Stimulated activated naive B cell treated with anti-CD40 and anti-IgM and Interleukin-4, amounts not matched to agents 10 μg/mL and 1 μg/mL and 100 μg/mL, for 72 hours (primary cell): ENCODE data around the gene JARID2.

Experiments used
- ATAC-seq, 2 donors: fragments of 150-1000 bp; cut with Tn5 transposase; replicated peaks; 2 replicates each; pipeline ENCODE4 v1.10.0; 2021; ENCODE audit warnings: moderate library complexity in 1 of 2
- DNase-seq: peaks from one replicate; pipeline ENCODE4 v3.0.0; 2021
- H3K27ac Mint-ChIP-seq: one replicate; pipeline ENCODE4 v1.8.0; 2022; ENCODE audit warnings: mild to moderate bottlenecking, mixed read lengths
- H3K27me3 Mint-ChIP-seq, 2 donors: one replicate each; pipeline ENCODE4 v1.8.0; 2022; ENCODE audit warnings: mixed read lengths in 2 of 2
- H3K36me3 Mint-ChIP-seq, 2 donors: one replicate each; pipeline ENCODE4 v1.8.0; 2022; ENCODE audit warnings: mixed read lengths in 2 of 2, mild to moderate bottlenecking in 1 of 2
- H3K4me1 Mint-ChIP-seq, 2 donors: one replicate each; pipeline ENCODE4 v1.8.0; 2022; ENCODE audit warnings: mixed read lengths in 2 of 2, mild to moderate bottlenecking in 1 of 2
- H3K4me3 Mint-ChIP-seq, 2 donors: one replicate each; pipeline ENCODE4 v1.8.0; 2022; ENCODE audit warnings: mild to moderate bottlenecking in 2 of 2, mixed read lengths in 2 of 2, moderate library complexity in 1 of 2
- H3K9me3 Mint-ChIP-seq, 2 donors: one replicate each; pipeline ENCODE4 v1.8.0; 2022; ENCODE audit warnings: mixed read lengths in 2 of 2, mild to moderate bottlenecking in 1 of 2

Gene JARID2

DNA sequence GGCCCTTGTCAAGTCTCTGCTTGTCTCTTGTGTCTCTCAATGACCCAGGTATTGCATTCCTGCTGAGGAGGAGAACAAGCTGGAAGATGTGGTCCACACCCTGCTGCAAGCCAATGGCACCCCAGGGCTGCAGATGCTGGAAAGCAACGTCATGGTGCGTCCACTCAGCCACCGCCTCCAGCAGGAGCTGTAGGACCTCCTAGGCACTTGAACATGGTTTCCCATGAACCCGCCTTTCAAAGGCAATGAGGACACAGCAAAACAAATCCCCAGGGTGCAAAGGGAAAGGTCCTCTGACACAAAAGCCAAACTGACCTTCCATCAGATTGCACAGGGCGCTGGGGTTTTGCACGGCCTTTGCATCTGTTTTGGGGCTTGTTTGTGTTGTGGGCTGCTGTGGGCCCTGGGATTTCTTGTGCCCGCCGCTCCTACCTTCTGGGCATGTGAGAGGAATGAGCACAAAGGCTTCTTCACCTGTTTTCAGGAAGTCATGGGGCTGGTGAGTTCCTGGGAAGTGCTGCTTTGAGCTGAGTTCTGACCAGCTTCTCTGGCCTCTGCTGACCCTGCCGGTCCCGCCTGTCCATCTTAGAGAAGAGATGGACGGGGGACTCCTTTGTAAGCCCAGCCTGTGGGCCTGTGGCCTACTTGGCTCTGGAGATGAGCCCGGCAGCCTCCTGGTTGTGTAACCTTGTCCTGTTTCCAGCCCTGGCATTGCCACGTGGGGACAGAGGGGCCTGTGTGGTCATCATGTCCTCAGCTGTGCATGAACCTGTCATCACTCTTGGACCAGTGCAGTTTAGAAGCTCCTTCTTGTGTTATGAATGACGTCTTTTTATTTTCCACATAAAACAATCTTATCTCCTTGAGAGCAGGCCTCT, 265.6 kb downstream of the JARID2 start:
- Mint-ChIP-seq H3K4me3 (no peak overlapping the region), H3K27ac (peak overlapping the region; percentile 75), H3K9me3 (no peaks in the 10 kb centered on the region), H3K27me3 (no peaks in the 10 kb centered on the region), H3K36me3 (peaks cover 57 to 80% of the 10 kb centered on the region in 2 donors), H3K4me1 (peaks cover 2 to 13% of the 10 kb centered on the region in 2 donors)
- DNase-seq (no peak), ATAC-seq (no peak)

GRCh38 chr6:15512126-15512525, 266.3 kb downstream of the JARID2 start:
- ATAC-seq (no peak), DNase-seq (no peak)
- Mint-ChIP-seq H3K9me3 (no peaks in the 10 kb centered on the region), H3K4me1 (peaks cover 2 to 13% of the 10 kb centered on the region in 2 donors), H3K27ac (peak overlapping the region; percentile 59), H3K4me3 (no peak overlapping the region), H3K36me3 (peaks cover 58 to 79% of the 10 kb centered on the region in 2 donors), H3K27me3 (no peaks in the 10 kb centered on the region)

- Mint-ChIP-seq H3K4me1 (peaks cover 2 to 13% of the 10 kb centered on the region in 2 donors), H3K27me3 (no peaks in the 10 kb centered on the region), H3K36me3 (peaks cover 61 to 79% of the 10 kb centered on the region in 2 donors), H3K4me3 (no peak overlapping the region), H3K27ac (peak overlapping the region; percentile 88), H3K9me3 (no peaks in the 10 kb centered on the region)
- no peak for ATAC-seq
- no peak for DNase-seq
These were observed 266.9 kb downstream of the JARID2 start for GRCh38 chr6:15512721-15513120.

- peaks cover 2 to 13% of the 10 kb centered on the region in 2 donors for H3K4me1 Mint-ChIP-seq
- H3K4me3 Mint-ChIP-seq: peak overlapping the region in 1 of 2 donors; percentile 13
- no peaks in the 10 kb centered on the region for H3K9me3 Mint-ChIP-seq
- H3K36me3 Mint-ChIP-seq: peaks cover 66 to 82% of the 10 kb centered on the region in 2 donors
- peak overlapping the region; percentile 88 for H3K27ac Mint-ChIP-seq
- ATAC-seq (no peak), DNase-seq (no peak)
- H3K27me3 Mint-ChIP-seq: no peaks in the 10 kb centered on the region
These were observed 267.4 kb downstream of the JARID2 start for GRCh38 chr6:15513131-15513771.

- ATAC-seq (peak in 1 of 2 donors; percentile 5), DNase-seq (no peak)
- Mint-ChIP-seq H3K9me3 (no peaks in the 10 kb centered on the region), H3K4me1 (peaks cover 2 to 13% of the 10 kb centered on the region in 2 donors), H3K27me3 (no peaks in the 10 kb centered on the region), H3K36me3 (peaks cover 62 to 80% of the 10 kb centered on the region in 2 donors), H3K27ac (peak overlapping the region; percentile 88), H3K4me3 (no peak overlapping the region)
These were observed 268.2 kb downstream of the JARID2 start for GRCh38 chr6:15513801-15514711.

- Mint-ChIP-seq H3K27ac (peak overlapping the region; percentile 72), H3K4me3 (no peak overlapping the region), H3K4me1 (peaks cover 2 to 13% of the 10 kb centered on the region in 2 donors), H3K9me3 (no peaks in the 10 kb centered on the region), H3K36me3 (peaks cover 64 to 83% of the 10 kb centered on the region in 2 donors), H3K27me3 (no peaks in the 10 kb centered on the region)
- DNase-seq: no peak
- no peak for ATAC-seq
These were observed 269.4 kb downstream of the JARID2 start for GRCh38 chr6:15515226-15515625.

DNA sequence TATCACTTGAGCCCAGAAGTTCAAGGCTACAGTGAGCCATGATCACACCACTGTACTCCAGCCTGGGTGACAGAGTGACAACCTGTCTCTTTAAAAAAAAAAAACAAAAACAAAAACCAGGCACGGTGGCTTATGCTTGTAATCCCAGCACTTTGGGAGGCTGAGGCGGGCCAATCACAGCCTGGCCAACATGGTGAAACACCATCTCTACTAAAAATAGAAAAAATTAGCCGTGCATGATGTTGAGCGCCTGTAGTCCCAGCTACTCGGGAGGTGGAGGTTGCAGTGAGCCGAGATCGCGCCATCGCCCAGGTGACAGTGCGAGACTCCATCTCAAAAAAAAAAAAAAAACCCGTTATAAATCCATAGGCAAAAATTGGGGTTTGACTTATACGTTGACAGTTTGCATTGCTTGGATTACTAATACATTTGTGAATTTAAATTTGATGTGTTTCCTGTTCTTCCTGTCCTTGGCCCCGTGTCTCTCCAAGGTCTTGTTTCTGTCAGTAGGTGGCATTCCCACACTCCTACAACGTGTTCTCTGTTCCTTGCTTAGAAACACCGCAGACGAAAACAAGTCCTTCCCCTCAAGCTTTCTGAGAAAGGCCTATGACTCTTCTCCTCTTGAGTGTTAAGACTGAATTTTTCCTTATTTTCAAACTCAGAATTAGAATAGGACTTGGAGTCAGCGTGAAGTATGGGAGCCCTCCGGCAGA, 269.9 kb downstream of the JARID2 start:
- H3K27ac Mint-ChIP-seq: peak overlapping the region; percentile 68
- H3K36me3 Mint-ChIP-seq: peaks cover 66 to 83% of the 10 kb centered on the region in 2 donors
- peaks cover 2 to 13% of the 10 kb centered on the region in 2 donors for H3K4me1 Mint-ChIP-seq
- DNase-seq (no peak), ATAC-seq (no peak)
- no peak overlapping the region for H3K4me3 Mint-ChIP-seq
- H3K27me3 Mint-ChIP-seq: no peaks in the 10 kb centered on the region
- no peaks in the 10 kb centered on the region for H3K9me3 Mint-ChIP-seq

DNA sequence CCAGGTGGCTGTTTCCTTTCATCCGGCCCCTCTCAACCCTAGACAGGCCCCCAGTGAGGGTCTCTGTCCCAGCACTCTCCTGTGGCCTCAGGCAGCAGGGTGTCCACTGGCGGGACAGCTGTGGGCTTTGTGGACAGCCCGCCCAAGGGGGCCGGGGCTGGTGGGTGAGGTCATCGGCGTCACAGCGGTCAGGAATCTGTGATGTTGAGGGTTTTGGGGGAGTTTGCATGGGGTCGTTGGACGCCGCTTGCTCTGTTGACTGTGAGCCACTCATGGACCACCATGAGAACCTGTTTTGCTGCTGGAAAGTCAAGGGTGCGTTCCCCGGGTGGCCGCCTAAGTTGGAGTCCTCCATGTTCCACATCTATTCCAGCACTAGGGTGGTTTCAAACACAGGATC, 270.5 kb downstream of the JARID2 start:
- H3K4me1 Mint-ChIP-seq: peaks cover 2 to 13% of the 10 kb centered on the region in 2 donors
- no peak for ATAC-seq
- no peak for DNase-seq
- H3K9me3 Mint-ChIP-seq: no peaks in the 10 kb centered on the region
- peaks cover 63 to 84% of the 10 kb centered on the region in 2 donors for H3K36me3 Mint-ChIP-seq
- H3K4me3 Mint-ChIP-seq: no peak overlapping the region
- no peaks in the 10 kb centered on the region for H3K27me3 Mint-ChIP-seq
- H3K27ac Mint-ChIP-seq: peak overlapping the region; percentile 68

DNA sequence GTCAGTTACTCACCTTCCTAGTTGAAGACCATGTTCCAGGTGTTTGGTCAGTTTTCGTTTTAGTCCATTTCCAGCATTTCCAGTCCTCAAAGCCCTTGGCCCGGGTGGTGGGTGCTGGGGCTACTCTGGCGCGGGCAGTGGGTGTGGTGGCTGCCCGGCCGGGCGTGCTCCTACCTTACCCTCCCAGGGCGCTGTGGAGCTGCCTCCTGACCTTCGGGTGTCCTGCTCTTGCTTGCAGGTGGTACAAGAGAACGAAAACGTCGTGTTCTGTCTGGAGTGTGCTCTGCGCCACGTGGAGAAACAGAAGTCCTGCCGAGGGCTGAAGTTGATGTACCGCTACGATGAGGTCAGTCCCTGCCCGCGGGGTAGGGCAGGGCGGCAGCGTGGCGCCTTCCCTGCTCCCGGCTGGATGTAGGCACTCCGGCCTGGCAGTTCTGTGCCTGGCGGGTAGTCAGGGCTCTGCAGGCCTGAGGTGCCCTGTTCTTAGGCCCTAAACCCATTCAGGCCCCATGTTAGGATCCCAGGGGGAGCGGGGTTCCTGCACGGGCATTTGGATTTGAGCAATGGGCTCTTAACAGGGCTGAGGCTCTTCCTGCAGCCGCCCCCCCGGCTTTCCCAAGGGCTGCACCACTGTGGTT, 271.2 kb downstream of the JARID2 start:
- Mint-ChIP-seq H3K4me1 (peaks cover 3 to 18% of the 10 kb centered on the region in 2 donors), H3K27ac (peak overlapping the region; percentile 76), H3K27me3 (no peaks in the 10 kb centered on the region), H3K36me3 (peaks cover 61 to 84% of the 10 kb centered on the region in 2 donors), H3K9me3 (no peaks in the 10 kb centered on the region), H3K4me3 (no peak overlapping the region)
- no peak for DNase-seq
- ATAC-seq: no peak

DNA sequence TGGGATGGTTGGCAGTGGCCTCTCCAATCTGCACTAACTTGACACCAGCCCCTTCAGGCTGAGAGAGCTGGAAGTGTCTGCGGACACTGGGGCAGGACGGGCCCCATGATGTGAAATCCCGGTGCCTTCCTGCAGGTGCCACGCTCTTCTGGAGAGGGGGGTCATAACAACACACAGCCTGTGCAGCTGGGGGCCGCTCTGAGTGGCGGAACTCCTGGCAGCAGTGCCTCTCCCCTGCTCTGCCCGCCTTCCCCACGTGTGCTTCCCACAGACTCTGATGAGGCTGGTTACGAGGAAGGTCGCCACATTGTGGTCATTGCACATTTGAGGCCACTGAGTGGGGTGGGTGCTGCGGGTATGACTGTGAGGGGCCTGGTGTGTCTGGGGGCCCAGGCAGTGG, 271.7 kb downstream of the JARID2 start:
- Mint-ChIP-seq H3K36me3 (peaks cover 62 to 84% of the 10 kb centered on the region in 2 donors), H3K27ac (peak overlapping the region; percentile 89), H3K9me3 (no peaks in the 10 kb centered on the region), H3K4me1 (peaks cover 8 to 24% of the 10 kb centered on the region in 2 donors), H3K4me3 (no peak overlapping the region), H3K27me3 (no peaks in the 10 kb centered on the region)
- ATAC-seq (no peak), DNase-seq (no peak)

GRCh38 chr6:15518057-15518456, 272.2 kb downstream of the JARID2 start:
- H3K4me3 Mint-ChIP-seq: no peak overlapping the region
- H3K27ac Mint-ChIP-seq: peak overlapping the region; percentile 89
- H3K27me3 Mint-ChIP-seq: no peaks in the 10 kb centered on the region
- H3K9me3 Mint-ChIP-seq: no peaks in the 10 kb centered on the region
- H3K4me1 Mint-ChIP-seq: peaks cover 11 to 28% of the 10 kb centered on the region in 2 donors
- no peak for DNase-seq
- ATAC-seq: no peak
- H3K36me3 Mint-ChIP-seq: peaks cover 65 to 86% of the 10 kb centered on the region in 2 donors

- DNase-seq (no peak), ATAC-seq (no peak)
- Mint-ChIP-seq H3K4me1 (peaks cover 13 to 29% of the 10 kb centered on the region in 2 donors), H3K4me3 (no peak overlapping the region), H3K27ac (peak overlapping the region; percentile 11), H3K27me3 (no peaks in the 10 kb centered on the region), H3K9me3 (no peaks in the 10 kb centered on the region), H3K36me3 (peaks cover 67 to 88% of the 10 kb centered on the region in 2 donors)
These were observed 273.0 kb downstream of the JARID2 start for GRCh38 chr6:15518878-15519277.

GRCh38 chr6:15519681-15520080, 273.8 kb downstream of the JARID2 start:
- H3K27ac Mint-ChIP-seq: peak overlapping the region; percentile 11
- peaks cover 14 to 32% of the 10 kb centered on the region in 2 donors for H3K4me1 Mint-ChIP-seq
- no peaks in the 10 kb centered on the region for H3K27me3 Mint-ChIP-seq
- H3K36me3 Mint-ChIP-seq: peaks cover 67 to 87% of the 10 kb centered on the region in 2 donors
- no peaks in the 10 kb centered on the region for H3K9me3 Mint-ChIP-seq
- DNase-seq (no peak), ATAC-seq (no peak)
- H3K4me3 Mint-ChIP-seq: no peak overlapping the region
